NCI-H2196 treated with DMSO at 0.1 percent for 48 hours (cell line): ENCODE results near the gene GP9.
"Not testable (repeated sequence)": the region's sequence is repeated elsewhere in the genome, so short reads cannot be mapped to it uniquely, and the experiment has no call there.

Experiments used
- DNase-seq: peaks from one replicate; lab custom pipeline; 2025; ENCODE audit not compliant: unreplicated experiment; lab: John Stamatoyannopoulos, UW

The GP9 gene

GRCh38 chr3:129047553-129047839 lies 13.1 kb upstream of the GP9 start:
- DNase-seq, result no peak

- no peak for DNase-seq
These were observed 9.9 kb upstream of the GP9 start for GRCh38 chr3:129050556-129051295.

GRCh38 chr3:129051871-129052340 lies 8.7 kb upstream of the GP9 start:
- peak; percentile 52 for DNase-seq

GRCh38 chr3:129052675-129053074 lies 7.9 kb upstream of the GP9 start:
- DNase-seq, result peak; percentile 72

- DNase-seq, result no peak
These were observed 5.9 kb upstream of the GP9 start for GRCh38 chr3:129054605-129055104.

GRCh38 chr3:129056451-129057173 lies 4.0 kb upstream of the GP9 start:
- DNase-seq, result no peak

- no peak for DNase-seq
These were observed 3.3 kb upstream of the GP9 start for GRCh38 chr3:129057249-129057648.

- peak; percentile 85 for DNase-seq
These were observed 2.0 kb upstream of the GP9 start for GRCh38 chr3:129058441-129059200.

- no peak for DNase-seq
These were observed 1.1 kb upstream of the GP9 start for GRCh38 chr3:129059311-129059958.

- no peak for DNase-seq
These were observed 676 bp downstream of the GP9 start for GRCh38 chr3:129061023-129061887.

- DNase-seq, result no peak
These were observed 1.6 kb downstream of the GP9 start for GRCh38 chr3:129061888-129062834.

GRCh38 chr3:129063091-129063640 lies 2.6 kb downstream of the GP9 start:
- no peak for DNase-seq

- peak; percentile 80 for DNase-seq
These were observed 3.4 kb downstream of the GP9 start for GRCh38 chr3:129063841-129064482.

GRCh38 chr3:129065016-129065719 lies 4.6 kb downstream of the GP9 start:
- no peak for DNase-seq

- no peak for DNase-seq
These were observed 5.1 kb downstream of the GP9 start for GRCh38 chr3:129065720-129066073.

- DNase-seq, result not testable (repeated sequence)
These were observed 7.1 kb downstream of the GP9 start for GRCh38 chr3:129067719-129068118.

GRCh38 chr3:129068291-129068886 lies 7.8 kb downstream of the GP9 start:
- DNase-seq, result no peak
